Neural progenitor cell (in vitro differentiated cells): ENCODE measurements around the gene SLC43A2.

Experiments used
- EZH2 ChIP-seq: fragments of 200-600 bp; sonication (generic); IDR thresholded peaks from 2 replicates; pipeline ENCODE4 v1.6.1; 2017; ENCODE audit warnings: antibody characterized with exemption, mild to moderate bottlenecking, moderate library complexity
- TF ChIP-seq, protein P1 (sequence below): fragments of 200-600 bp; sonication (generic); IDR thresholded peaks from 2 replicates; pipeline ENCODE4 v1.5.1; 2017; ENCODE audit warnings: antibody characterized with exemption, mild to moderate bottlenecking

- TF ChIP-seq, protein P1, sequence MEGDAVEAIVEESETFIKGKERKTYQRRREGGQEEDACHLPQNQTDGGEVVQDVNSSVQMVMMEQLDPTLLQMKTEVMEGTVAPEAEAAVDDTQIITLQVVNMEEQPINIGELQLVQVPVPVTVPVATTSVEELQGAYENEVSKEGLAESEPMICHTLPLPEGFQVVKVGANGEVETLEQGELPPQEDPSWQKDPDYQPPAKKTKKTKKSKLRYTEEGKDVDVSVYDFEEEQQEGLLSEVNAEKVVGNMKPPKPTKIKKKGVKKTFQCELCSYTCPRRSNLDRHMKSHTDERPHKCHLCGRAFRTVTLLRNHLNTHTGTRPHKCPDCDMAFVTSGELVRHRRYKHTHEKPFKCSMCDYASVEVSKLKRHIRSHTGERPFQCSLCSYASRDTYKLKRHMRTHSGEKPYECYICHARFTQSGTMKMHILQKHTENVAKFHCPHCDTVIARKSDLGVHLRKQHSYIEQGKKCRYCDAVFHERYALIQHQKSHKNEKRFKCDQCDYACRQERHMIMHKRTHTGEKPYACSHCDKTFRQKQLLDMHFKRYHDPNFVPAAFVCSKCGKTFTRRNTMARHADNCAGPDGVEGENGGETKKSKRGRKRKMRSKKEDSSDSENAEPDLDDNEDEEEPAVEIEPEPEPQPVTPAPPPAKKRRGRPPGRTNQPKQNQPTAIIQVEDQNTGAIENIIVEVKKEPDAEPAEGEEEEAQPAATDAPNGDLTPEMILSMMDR = no peak
- no peak for TF ChIP-seq EZH2
Measured at GRCh38 chr17:1584167-1584566, 44.5 kb downstream of the SLC43A2 start.
